ENCODE results near the gene PPP1R12C. TPM values are rescaled to one million over a fixed set of nuclear protein-coding genes. Genes with fewer than 3 reads are reported as not detected.

Gene PPP1R12C
- total RNA-seq, 1 experiment from 2014 or later: 158 TPM

GRCh38 chr19:55041627-55042343 is 75.7 kb downstream of the PPP1R12C start:
- CTCF ChIA-PET: no interaction called here
- no peaks in the 10 kb centered on the region for H3K27me3 ChIP-seq (ENCODE audit: control insufficient read depth, insufficient read depth, low read length)
- no peaks in the 10 kb centered on the region for H3K4me1 ChIP-seq (ENCODE audit: control insufficient read depth, insufficient read depth, low read length)
- POLR2A ChIA-PET: no interaction called here
- no peak for ATAC-seq
- no peak overlapping the region for H3K27ac ChIP-seq (ENCODE audit: low read length)
- no peaks in the 10 kb centered on the region for H3K9me3 ChIP-seq (ENCODE audit: control insufficient read depth, insufficient read depth, low read depth, low read length)
- BruUV-seq (replicated peaks): TSS peak; percentile 52
- no peaks in the 10 kb centered on the region for H3K36me3 ChIP-seq (ENCODE audit: control insufficient read depth, insufficient read depth, low read length)
- in situ Hi-C loops (cut with HindIII; ENCODE audit: low pct_unique_long_range_greater_than_20kb, low sequenced_read_pairs): no loop called here
- TF ChIP-seq POLR2AphosphoS5 (IDR thresholded peaks at IDR 0.05; ENCODE audit: low read depth, low read length) (no peak), REST (IDR thresholded peaks at IDR 0.05; ENCODE audit: insufficient read depth in 1 of 2, low read depth in 2 of 2, low read length in 1 of 2) (no peak), SIN3A (IDR thresholded peaks at IDR 0.05; ENCODE audit: borderline replicate concordance, insufficient read depth, low read depth, low read length) (no peak), TCF7L2 (IDR thresholded peaks at IDR 0.05; ENCODE audit: low read depth, low read length) (no peak), CTCF (IDR thresholded peaks at IDR 0.05) (no peak)
- intact Hi-C loops (cut with micrococcal nuclease; ENCODE audit: unreplicated experiment): no loop called here
- H3K4me3 ChIP-seq (ENCODE audit: low read depth in 2 of 2, low read length in 2 of 2): no peak overlapping the region
- DNase-seq (ENCODE audit: low read depth, low spot score): no peak

DNA sequence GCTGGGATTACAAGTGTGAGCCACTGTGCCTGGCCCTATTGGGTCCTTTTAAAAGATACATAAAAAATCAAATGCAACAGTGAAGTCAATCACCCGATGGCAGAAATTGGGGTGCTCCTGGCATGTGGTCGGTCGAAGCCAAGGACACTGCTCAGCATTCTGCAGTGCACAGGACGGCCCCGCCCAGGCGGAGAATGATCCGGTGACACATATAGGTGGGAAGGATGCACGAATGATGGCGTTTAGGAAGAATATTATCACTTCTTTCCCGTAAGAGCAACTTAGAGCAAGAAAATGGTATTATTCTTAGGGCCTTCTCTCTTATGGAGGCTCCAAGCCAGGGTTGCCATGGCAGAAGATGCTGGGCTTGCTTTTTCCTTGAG is 76.2 kb downstream of the PPP1R12C start:
- no peaks in the 10 kb centered on the region for H3K9me3 ChIP-seq (ENCODE audit: control insufficient read depth, insufficient read depth, low read depth, low read length)
- no peaks in the 10 kb centered on the region for H3K27me3 ChIP-seq (ENCODE audit: control insufficient read depth, insufficient read depth, low read length)
- no peak for DNase-seq (ENCODE audit: low read depth, low spot score)
- in situ Hi-C loops (cut with HindIII; ENCODE audit: low pct_unique_long_range_greater_than_20kb, low sequenced_read_pairs) (no loop called here), intact Hi-C loops (cut with micrococcal nuclease; ENCODE audit: unreplicated experiment) (no loop called here)
- POLR2A ChIA-PET: no interaction called here
- ATAC-seq: no peak
- H3K4me1 ChIP-seq (ENCODE audit: control insufficient read depth, insufficient read depth, low read length): no peaks in the 10 kb centered on the region
- H3K27ac ChIP-seq (ENCODE audit: low read length): no peak overlapping the region
- CTCF ChIA-PET: no interaction called here
- no peaks in the 10 kb centered on the region for H3K36me3 ChIP-seq (ENCODE audit: control insufficient read depth, insufficient read depth, low read length)
- no peak overlapping the region for H3K4me3 ChIP-seq (ENCODE audit: low read depth in 2 of 2, low read length in 2 of 2)
- TF ChIP-seq POLR2AphosphoS5 (IDR thresholded peaks at IDR 0.05; ENCODE audit: low read depth, low read length): no peak
- no peak for TF ChIP-seq CTCF (IDR thresholded peaks at IDR 0.05)
- TF ChIP-seq REST (IDR thresholded peaks at IDR 0.05; ENCODE audit: insufficient read depth in 1 of 2, low read depth in 2 of 2, low read length in 1 of 2): no peak
- TF ChIP-seq SIN3A (IDR thresholded peaks at IDR 0.05; ENCODE audit: borderline replicate concordance, insufficient read depth, low read depth, low read length): no peak
- TF ChIP-seq TCF7L2 (IDR thresholded peaks at IDR 0.05; ENCODE audit: low read depth, low read length): no peak
- no TSS peak for BruUV-seq (replicated peaks)
